ENCODE data around the gene TXNDC8. TPM values are rescaled to one million over a fixed set of nuclear protein-coding genes. Genes with fewer than 3 reads are reported as not detected.

Gene TXNDC8
- total RNA-seq, 1 donor from 2014 or later = not detected

DNA sequence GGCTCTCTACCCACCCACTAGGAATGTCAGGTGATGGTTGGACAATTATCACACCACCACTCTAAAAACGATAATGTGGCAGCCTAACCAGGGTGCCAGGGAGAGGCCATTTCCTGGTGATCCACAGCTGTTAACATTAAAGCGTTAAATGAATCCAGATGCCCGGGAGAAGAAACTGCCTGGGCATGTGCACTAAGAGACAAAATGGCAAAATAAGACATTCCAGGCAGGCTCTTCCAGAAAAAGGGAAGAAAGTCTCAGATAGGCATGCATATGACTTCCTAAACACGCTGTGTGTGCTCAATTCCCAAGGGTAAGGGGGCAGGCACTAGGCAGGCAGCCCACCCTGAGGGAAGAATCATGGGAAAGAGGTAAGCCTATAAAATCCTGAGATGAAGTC lies 76.8 kb downstream of the TXNDC8 start:
- Histone ChIP-seq H3K9me3 (ENCODE audit: low read depth) (no peaks in the 10 kb centered on the region), H3K27me3 (no peaks in the 10 kb centered on the region), H3F3A (ENCODE audit: low read depth) (peaks cover 16% of the 10 kb centered on the region), H2AFZ (replicated peaks) (no peak overlapping the region), H3K4me2 (no peak overlapping the region), H3K4me3 (no peak overlapping the region), H3K9ac (no peak overlapping the region), H3K4me1 (peaks cover 10% of the 10 kb centered on the region), H3K79me2 (ENCODE audit: low read depth) (peaks cover 4% of the 10 kb centered on the region), H4K20me1 (ENCODE audit: low read depth) (no peaks in the 10 kb centered on the region), H3K27ac (no peak overlapping the region), H3K36me3 (no peaks in the 10 kb centered on the region)
- no peak for DNase-seq (ENCODE audit: low spot score)
- peaks cover 2% of the 10 kb centered on the region for H3K27me3 Mint-ChIP-seq (ENCODE audit: insufficient read depth, low read depth)
- no peaks in the 10 kb centered on the region for H3K36me3 Mint-ChIP-seq
- no peak overlapping the region for H3K4me3 Mint-ChIP-seq
- TF ChIP-seq EZH2 (IDR thresholded peaks at IDR 0.05) (no peak), EZH2phosphoT487 (IDR thresholded peaks at IDR 0.05) (no peak)
- TF ChIP-seq, protein P1, sequence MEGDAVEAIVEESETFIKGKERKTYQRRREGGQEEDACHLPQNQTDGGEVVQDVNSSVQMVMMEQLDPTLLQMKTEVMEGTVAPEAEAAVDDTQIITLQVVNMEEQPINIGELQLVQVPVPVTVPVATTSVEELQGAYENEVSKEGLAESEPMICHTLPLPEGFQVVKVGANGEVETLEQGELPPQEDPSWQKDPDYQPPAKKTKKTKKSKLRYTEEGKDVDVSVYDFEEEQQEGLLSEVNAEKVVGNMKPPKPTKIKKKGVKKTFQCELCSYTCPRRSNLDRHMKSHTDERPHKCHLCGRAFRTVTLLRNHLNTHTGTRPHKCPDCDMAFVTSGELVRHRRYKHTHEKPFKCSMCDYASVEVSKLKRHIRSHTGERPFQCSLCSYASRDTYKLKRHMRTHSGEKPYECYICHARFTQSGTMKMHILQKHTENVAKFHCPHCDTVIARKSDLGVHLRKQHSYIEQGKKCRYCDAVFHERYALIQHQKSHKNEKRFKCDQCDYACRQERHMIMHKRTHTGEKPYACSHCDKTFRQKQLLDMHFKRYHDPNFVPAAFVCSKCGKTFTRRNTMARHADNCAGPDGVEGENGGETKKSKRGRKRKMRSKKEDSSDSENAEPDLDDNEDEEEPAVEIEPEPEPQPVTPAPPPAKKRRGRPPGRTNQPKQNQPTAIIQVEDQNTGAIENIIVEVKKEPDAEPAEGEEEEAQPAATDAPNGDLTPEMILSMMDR (IDR thresholded peaks at IDR 0.05) = no peak
- H3K27ac Mint-ChIP-seq = no peak overlapping the region
- H3K9me3 Mint-ChIP-seq = peaks cover 13% of the 10 kb centered on the region
- peaks cover 19% of the 10 kb centered on the region for H3K4me1 Mint-ChIP-seq

DNA sequence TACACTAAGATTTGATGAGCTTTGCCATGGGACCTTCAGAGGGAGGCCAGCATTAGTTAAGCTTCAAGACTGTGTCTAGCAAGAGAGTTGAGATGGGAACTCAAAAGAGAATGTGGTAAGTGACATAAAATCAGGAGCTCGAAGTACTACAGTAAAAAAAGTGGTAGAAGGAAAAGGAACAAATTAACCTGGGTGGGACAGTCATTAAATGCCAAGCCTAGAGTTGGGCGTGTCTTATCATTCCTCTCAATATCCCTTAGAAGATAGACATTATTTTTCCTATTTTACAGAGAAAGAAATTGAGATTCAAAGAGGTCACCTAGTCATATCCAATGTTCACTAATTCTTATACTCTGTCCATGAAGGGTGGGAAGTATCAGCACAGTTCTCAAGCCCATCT lies 78.1 kb downstream of the TXNDC8 start:
- no peaks in the 10 kb centered on the region for H3K36me3 ChIP-seq
- peaks cover 24% of the 10 kb centered on the region for H3K4me1 Mint-ChIP-seq
- H3K9me3 Mint-ChIP-seq = peaks cover 10% of the 10 kb centered on the region
- peaks cover 18% of the 10 kb centered on the region for H3K79me2 ChIP-seq (ENCODE audit: low read depth)
- H3K4me3 Mint-ChIP-seq = no peak overlapping the region
- TF ChIP-seq EZH2phosphoT487 (IDR thresholded peaks at IDR 0.05) = no peak
- TF ChIP-seq, protein P1 (IDR thresholded peaks at IDR 0.05) = no peak
- TF ChIP-seq EZH2 (IDR thresholded peaks at IDR 0.05) = no peak
- H3K36me3 Mint-ChIP-seq = no peaks in the 10 kb centered on the region
- peaks cover 10% of the 10 kb centered on the region for H4K20me1 ChIP-seq (ENCODE audit: low read depth)
- peaks cover 16% of the 10 kb centered on the region for H3F3A ChIP-seq (ENCODE audit: low read depth)
- no peak overlapping the region for H3K27ac ChIP-seq
- H3K4me3 ChIP-seq = no peak overlapping the region
- H3K27me3 ChIP-seq = no peaks in the 10 kb centered on the region
- no peak overlapping the region for H3K4me2 ChIP-seq
- no peaks in the 10 kb centered on the region for H3K9me3 ChIP-seq (ENCODE audit: low read depth)
- peaks cover 2% of the 10 kb centered on the region for H3K27me3 Mint-ChIP-seq (ENCODE audit: insufficient read depth, low read depth)
- no peak overlapping the region for H3K27ac Mint-ChIP-seq
- peaks cover 10% of the 10 kb centered on the region for H3K4me1 ChIP-seq
- H2AFZ ChIP-seq (replicated peaks) = no peak overlapping the region
- no peak overlapping the region for H3K9ac ChIP-seq
- DNase-seq (ENCODE audit: low spot score) = no peak

DNA sequence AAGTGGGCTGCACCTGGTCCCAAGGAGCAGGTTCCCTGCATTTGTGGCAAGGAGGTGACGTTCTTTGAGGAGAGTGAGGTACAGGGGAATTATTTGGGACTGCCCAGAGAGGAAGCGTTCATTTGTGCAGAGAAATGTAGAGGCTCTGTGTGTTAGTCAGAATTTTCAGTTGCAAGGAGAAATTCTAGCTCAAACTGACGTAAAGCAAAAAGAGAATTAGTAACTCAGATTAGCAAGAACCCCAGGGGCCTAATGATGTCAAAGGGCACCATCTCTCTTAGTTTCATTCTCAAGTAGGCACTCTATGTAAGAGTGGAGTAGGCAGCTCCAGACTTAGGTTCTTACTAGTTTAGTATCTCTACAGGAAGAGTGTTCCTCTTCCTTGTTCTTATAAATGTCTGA lies 79.0 kb downstream of the TXNDC8 start:
- Histone ChIP-seq H3K4me2 (no peak overlapping the region), H3K4me1 (peaks cover 15% of the 10 kb centered on the region), H3K9ac (no peak overlapping the region), H3F3A (ENCODE audit: low read depth) (peaks cover 16% of the 10 kb centered on the region), H3K27me3 (no peaks in the 10 kb centered on the region), H3K27ac (no peak overlapping the region), H3K4me3 (no peak overlapping the region), H4K20me1 (ENCODE audit: low read depth) (peaks cover 19% of the 10 kb centered on the region), H3K79me2 (ENCODE audit: low read depth) (peaks cover 26% of the 10 kb centered on the region), H2AFZ (replicated peaks) (no peak overlapping the region), H3K9me3 (ENCODE audit: low read depth) (no peaks in the 10 kb centered on the region), H3K36me3 (no peaks in the 10 kb centered on the region)
- Mint-ChIP-seq H3K27ac (no peak overlapping the region), H3K36me3 (no peaks in the 10 kb centered on the region), H3K4me1 (peaks cover 29% of the 10 kb centered on the region), H3K9me3 (peaks cover 7% of the 10 kb centered on the region), H3K27me3 (ENCODE audit: insufficient read depth, low read depth) (peaks cover 2% of the 10 kb centered on the region), H3K4me3 (no peak overlapping the region)
- no peak for TF ChIP-seq EZH2 (IDR thresholded peaks at IDR 0.05)
- TF ChIP-seq, protein P1 (IDR thresholded peaks at IDR 0.05) = no peak
- no peak for TF ChIP-seq EZH2phosphoT487 (IDR thresholded peaks at IDR 0.05)
- no peak for DNase-seq (ENCODE audit: low spot score)

All from neural progenitor cell (in vitro differentiated cells).